ENCODE measurements around the gene NAV2.

Gene NAV2

DNA sequence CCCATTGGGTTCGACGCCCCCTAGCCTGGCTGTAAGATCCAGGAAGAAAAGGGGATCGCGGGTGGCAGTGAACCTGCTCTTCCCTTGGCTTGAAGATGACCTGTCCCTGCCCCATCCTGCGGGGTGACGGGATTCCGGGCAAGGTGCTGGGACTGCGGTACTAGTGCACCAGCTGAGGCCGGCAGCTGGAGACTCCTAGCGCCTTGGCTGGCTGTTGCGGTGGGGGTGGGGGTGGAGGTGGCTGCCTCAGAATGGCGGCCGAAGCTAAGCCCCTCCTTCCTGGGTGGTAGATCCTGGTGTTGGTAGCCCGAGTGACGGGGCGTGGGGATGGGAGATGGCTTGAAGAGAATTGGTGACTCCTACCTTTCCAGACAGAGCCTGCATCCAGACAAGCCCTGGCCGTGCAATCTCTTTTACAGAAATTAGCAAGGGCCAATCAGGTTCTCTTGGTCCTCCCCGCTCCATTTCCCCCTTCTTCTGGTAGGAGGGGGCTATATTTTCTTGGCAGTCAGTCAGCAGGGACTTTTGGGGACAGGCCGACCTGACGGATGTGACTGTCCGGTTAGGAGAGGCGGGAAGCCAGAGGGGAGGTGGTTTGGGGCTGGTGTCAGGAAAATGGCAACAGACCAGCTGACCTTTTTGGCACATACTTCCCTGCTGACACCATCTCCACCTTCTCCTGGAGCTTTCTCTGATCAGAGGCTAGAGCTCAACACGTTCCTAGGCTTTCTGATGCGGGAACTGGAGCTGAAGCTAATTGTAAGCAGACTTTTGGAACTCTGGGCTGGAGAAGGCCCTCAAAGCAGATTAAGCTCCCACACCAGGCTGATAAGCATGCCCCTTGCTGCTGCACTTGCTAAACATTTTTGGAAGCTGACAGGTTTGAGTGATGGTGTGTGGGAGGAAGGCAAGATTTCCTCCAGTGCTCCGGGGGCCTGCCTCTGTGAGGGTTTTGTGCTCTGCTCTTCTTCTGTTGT lies 2.0 kb downstream of the NAV2 start:
- peak; percentile 74 for DNase-seq (ENCODE audit: low read depth)

DNA sequence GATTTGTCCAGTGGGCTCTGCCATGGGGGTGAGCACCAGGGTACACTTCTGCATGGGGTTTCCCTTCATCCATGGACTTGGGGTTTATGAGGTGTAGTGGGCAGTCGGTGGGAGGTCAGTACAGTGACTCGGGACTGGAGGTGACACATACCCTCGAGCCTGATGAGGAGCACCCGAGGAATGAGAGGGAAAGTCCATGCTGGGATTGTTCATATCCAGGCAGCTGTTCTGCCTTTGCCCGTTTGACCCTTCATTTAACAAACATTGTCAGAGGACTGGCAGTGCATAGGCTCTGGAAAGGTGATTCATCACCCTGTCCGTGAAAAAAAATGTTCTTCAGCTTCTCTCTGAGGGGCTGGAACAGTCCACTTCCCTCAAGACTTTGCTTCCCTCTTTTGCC lies 2.7 kb downstream of the NAV2 start:
- DNase-seq (ENCODE audit: low read depth): peak; percentile 96

DNA sequence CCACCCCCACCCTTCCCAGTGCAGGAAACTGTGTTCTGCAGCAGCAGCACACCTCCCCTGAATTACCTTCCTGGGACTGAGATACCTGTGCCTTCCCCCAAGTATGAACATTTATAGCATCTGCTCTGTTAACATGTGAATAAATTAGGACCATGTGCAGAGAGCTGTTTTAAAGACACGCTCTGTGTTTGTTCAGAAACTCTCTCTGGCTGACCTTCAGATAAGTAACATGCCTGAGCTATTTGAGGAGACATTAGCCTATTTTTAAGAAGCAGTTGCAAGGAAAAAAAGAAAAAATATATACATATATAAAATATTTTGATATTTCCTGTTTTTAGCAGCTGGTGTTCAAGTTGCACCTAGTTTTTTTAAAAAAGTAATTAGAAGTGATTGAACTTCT lies 5.4 kb downstream of the NAV2 start:
- no peak for DNase-seq (ENCODE audit: low read depth)

DNA sequence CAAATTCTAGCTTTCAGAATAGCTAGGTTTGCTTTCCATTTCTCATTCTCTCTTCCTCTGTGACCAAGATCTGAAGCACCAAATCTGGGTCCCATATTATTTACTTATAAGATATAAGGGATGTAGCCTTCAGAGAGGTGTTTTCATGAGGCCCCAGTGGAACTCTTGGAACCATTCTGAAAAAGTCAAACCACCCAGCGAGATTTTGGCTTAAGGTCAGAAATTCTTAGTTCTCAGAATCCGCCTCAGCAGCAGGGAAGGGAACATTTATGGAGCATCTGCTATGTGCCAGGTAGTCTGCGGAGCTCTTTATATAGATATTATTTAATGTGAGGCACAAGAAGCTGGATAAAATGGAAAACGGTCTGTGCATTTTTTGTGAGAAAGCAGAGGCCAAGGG lies 6.3 kb downstream of the NAV2 start:
- DNase-seq (ENCODE audit: low read depth): no peak

DNA sequence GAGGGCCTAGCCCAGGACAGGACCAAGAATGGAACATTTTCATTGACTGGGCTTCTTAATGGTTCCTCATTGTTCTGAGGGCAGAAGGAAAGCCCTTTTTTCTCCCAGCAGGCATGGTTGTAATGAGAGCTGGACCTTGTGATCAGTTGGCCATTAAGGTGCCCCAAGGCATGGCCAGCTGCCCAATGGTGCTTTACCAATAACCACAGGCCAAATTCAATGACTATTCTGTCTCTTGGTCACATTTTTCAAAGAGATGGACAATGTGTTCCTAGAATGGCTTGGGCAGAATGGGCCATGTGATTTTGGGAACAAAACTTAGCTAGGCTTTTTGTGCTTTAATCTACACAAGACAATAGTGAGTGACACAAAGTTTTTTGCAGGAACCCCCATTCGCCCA lies 7.3 kb downstream of the NAV2 start:
- DNase-seq (ENCODE audit: low read depth): no peak

DNA sequence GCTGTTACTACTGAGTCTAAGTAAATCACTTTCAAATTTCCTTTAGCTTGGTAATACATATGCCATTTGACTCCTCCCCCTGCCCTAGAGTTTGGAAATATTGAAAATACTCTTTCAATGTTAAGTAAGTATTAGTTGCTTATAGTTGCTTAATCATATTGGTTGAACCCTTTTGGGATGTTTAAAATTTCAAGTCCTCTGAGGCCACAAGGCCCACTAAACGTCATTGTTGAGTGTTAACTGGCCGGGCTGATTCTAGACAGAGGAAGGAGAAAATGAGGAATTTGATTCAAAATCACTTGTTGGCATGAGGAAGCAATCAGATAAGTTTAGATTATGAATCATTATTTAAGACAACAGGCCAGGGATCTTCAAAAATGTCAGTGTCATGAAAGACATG lies 8.5 kb downstream of the NAV2 start:
- DNase-seq (ENCODE audit: low read depth): no peak

DNA sequence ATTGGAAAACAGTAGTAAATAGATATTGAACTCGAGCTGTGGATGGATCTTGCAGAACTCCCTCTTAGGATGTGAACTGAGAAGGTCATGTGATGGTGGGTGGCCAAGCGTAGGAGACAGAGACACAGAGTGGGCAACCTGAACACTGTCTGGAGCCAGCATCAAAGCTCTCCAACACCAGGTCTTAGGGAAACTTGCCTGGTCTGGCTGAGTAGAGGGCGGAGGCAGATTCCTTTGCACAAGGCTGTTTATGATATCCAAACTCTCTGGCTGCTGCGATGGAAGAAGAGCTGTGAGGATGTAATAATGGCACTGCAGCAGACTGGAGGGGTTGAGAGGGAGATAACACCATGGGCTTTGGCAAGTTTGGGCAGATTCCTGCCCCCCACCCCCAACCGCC lies 10.1 kb downstream of the NAV2 start:
- no peak for DNase-seq (ENCODE audit: low read depth)

DNA sequence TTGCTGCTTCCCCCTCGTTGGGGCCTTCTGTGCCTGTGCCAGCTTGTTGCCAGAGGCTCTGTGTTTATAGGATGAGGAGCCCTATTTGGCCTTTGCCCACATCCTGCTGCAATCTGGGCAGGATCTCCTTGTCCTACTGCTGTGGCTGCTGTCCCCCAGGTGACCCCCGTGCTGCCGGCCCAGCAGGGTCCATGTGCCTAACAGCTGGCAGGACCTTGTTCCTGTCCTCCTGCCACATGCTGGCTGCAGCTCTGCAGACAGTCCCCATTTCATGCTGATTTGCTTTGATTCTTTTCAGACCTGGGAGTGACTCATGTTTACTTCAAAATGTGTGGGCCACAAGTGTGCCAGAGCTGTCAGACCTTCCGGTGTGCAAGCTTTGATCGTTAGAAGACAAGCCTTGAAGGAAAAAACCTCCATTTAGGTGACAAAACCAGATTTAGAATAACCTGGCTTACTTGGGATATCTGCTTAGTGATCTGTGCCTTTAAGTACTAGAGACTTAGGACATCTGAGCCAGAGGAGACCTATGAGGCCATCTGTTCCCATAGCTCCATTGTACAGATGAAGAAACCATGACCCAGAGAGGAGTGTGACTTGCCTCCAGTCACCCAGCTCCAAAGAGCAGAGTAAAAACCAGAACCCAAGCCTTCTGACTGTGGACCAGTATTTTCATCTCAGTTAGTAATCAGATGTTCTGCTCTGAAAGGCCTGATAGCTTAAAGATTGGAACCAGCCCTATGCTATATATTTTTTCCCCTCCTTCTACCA lies 11.1 kb downstream of the NAV2 start:
- no peak for DNase-seq (ENCODE audit: low read depth)

DNA sequence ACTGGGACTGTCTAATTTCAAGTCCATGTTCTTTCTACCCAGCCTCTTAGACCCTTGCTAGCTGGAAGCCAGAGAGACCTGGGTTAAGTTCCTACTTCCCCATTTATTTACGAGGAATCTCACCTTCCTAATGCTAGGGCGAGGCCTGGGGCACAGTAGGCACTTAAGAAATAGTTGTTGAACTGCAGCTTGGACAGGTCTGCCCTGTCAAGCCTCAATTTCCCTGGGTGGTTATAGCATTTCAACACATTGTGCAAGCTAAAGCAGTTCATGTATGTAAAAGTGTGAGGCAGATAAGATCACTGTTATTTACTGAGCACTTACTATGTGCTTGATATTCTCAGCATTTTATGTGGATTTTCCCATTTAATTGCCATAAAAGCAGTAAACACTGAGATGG lies 12.1 kb downstream of the NAV2 start:
- no peak for DNase-seq (ENCODE audit: low read depth)

DNA sequence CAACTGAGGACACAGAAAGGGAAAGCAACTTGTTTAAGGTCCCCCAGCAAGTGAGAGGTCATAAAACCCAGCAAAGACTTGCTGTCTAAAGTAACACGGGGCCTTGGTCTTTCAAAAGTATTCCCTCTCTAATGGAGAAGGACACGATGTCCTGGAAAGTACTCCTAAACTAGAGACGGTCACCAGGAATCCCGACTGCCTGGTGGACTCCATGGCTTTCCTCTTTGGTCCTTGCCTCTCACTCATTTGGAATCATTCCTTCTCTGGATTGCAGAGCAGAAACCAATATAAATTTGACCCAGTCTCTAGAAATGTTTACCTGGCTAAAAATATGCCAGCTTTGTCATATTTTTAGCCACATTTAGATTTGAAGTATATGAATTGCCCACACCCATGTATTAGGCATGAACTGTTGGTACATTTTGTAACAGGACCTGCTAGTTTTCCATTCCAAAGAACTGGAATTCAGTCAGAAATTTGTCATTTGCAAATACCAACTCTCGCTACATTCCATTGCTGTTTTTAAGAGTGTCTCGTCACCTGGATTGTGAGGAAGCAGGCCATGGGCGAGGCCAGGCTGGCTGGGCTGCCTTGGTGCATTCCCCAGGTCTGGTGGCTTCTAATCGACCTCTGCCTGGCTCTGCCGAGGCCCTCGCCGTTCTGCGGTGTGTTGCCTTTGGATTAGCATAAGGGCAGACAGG lies 12.9 kb downstream of the NAV2 start:
- no peak for DNase-seq (ENCODE audit: low read depth)

DNA sequence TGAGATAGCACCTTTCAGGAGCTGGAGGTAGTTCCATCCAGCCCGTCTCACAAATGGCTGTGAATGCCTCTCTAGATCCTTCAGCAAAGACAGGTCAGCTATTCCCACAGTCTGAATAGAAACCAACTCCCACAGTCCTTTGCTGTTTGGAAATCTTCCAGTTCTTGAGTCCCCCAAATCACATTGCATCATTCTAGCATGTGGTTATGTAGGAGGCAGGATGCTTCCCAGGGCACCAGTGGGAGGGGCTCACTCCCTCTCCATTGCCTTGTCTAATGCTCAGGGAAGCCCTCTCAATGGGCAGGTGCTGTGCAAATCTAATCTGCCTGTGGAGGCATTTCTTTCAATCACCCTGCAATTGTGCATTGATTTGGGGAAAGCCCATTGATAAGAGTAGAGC lies 14.6 kb downstream of the NAV2 start:
- no peak for DNase-seq (ENCODE audit: low read depth)

DNA sequence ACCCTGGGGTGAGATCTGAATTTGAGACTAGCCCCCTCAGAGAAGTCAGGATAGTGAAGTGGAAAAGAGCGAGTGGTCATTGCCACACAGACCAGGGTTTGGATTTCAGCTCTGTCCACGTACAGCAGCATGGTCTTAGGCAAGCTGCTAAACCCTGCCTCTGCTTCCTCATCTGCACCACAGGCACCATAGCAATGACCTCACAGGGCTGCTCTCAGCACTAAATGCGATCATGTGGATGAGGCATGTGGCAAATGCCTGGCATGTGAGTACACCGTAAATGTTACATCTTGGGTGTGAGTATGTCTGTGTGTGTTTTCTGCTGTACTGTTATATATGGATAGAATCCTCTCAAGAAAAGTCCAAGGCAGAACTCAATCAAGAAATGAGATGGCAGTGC lies 15.8 kb downstream of the NAV2 start:
- no peak for DNase-seq (ENCODE audit: low read depth)

DNA sequence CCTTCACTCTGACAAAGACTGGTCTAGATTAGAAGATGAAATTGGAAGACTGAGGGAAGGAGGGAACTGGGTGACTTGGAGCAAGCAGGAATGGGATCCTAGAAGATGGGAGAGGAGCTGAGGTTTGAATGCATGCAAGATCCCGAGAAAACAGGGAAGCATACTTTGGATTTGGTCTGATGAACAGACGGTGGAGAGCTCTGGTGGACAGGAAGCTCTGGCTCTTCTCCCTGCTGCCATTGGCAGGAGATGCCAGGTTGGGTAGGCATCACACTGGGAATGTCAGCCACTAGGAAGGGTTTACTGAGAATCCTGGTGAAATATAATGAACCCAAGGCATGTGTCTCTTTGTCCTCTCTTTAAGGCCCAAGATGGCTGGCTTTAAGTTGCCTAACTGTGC lies 16.5 kb downstream of the NAV2 start:
- no peak for DNase-seq (ENCODE audit: low read depth)

DNA sequence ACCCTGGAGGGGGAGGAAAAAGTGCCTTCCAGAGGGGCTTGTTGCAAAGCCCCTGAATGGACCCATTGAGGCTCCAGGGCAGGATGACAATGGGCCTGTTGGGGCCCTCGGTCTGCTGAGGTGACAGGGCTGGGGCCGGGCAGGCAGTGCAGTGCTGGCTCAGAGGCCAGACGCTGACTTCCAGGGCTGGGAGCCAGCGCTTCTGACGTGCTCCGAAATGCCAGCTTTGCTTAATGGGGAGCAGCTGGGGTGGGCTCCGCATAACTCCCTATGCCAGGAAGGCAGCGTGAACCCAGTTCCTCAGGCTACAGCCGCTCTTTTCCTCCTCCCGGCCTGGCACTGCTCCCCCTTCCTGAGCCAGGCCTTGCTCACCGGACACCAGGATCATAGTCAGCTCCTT lies 17.7 kb downstream of the NAV2 start:
- no peak for DNase-seq (ENCODE audit: low read depth)

DNA sequence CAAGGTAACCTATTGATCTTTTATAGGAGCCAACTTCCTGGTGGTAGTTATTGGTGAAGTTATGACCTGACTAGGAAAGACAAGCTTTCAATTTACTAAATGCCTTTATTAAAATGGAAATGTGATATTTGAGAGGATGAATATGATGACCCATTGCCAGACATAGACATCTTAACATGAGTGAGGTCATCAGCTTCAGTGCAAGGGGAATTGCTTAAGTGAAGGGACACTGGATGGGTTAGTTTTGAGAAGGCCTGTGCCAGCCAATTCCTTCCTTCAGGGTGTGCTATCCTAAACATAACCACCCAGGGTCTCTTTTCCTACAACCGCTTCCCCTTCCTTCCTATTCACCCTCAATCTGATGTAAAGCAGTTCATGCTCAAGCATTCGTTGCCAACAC lies 21.5 kb downstream of the NAV2 start:
- DNase-seq (ENCODE audit: low read depth): no peak

DNA sequence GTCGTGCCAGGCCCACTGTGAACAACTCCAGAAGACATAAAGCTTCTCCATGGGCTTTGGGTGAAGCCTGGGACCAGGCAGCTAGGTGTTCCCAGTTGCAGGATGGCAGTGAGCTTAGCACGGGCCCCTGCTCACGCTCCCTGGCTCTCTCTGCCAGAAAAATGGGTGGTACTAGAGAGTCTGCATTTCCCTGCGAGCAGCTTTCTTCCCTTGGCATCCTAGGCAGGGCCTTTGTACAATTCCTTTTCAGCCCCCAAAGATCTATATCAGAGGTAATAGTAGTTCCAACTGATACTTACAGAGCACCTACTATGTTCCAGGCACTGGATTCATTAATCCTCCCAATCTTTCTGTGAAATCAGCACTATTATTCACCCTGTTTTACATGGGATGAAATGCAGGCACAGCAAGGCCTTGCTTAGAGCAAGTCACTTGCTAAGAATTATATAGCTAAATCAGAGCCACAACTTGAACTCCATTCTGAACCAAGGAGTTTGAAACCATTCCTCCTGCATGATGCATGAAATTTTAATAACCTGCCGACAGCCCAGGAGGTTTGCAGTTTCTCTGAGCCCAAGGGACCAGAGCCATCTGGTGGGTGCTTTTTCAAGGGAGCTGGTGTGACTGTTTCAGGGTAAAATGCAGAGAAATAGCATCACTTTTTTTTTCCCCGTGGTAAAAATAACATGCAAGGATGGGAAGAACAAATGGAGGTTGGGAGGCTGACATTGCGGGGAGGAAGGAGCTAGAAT lies 22.7 kb downstream of the NAV2 start:
- DNase-seq (ENCODE audit: low read depth): no peak

DNA sequence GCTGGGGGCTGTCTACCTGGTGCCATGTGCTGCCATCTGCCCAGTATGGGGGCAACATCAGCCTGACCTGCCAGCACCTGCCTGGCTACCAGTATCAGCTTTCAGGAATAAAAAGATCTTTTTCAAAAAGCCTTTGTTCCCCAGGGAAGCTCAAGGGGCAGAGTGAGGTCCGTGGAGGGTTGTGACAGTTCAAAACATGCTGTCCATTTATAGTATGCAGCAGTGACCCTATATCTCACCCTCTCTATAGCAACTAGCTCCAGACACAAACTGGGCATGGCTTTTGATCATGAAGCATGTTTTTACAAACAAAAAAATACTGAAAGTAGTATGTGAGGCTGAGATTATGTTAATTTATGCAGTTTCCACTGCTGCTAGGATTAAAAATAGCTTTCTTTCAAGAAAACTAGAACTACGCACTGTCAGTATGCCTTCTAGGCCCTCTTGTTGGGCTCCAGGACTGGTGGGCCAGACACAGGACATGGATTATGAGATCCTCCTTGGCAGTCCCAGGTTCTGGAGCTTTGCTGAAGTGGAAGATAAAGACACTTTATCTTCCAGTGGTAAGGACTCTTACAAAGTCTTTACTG lies 23.4 kb downstream of the NAV2 start:
- DNase-seq (ENCODE audit: low read depth): no peak

DNA sequence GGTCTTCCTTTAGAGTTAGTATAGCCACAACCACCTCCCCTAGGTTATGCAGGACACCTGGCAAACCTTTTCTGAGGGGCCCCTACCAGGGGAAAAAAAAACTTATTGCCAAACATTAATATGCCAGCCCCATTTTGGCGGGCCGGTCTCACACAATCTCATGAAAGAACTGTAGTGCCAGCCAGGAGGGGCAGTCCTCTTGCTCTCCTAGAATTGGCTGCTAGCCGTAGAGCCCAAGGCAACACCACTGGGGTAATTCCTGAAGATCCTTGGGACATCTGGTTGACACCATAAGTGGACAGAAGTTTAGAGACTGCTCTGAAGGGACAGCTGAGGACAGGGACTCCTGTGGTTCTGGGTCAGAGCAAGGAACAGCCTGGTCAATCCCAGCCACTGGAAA lies 24.2 kb downstream of the NAV2 start:
- DNase-seq (ENCODE audit: low read depth): no peak

DNA sequence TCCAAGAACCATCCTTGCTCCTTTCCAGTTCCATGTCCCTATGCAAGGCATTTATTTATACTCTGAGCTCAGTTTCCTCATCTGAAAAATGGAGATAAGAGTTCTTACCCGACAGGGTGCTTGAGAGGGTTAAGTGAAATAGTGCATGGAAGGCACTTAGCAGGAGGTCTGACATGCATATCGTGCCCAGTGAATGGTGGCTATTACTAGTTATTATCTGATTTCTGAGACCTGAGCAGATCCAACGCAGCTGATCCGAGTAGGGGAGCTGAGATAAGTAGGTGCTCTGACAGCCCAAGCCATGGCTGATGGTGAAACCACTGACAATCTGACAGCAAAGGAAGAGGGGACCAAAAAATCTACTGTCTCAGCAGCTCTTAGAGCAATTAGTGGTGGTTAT lies 24.9 kb downstream of the NAV2 start:
- no peak for DNase-seq (ENCODE audit: low read depth)

DNA sequence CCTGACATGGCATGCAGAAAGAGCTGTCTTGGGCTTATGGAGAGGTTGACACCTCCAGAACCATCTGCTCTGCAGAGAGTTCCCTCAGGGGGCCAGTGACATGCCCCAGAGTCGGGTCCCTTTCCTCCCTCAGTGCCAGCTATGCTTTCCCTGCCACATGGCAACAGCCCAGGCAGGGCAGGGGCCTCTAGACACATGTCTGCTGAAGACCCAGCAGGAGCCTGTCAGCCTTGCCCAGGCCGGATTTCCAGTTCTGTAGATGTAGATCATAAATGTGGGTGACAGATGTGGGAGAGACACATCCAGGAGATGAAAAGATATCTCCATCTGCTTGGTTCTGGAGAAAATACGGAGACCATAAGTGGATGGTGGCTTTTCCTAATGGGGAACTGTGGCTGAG lies 25.5 kb downstream of the NAV2 start:
- no peak for DNase-seq (ENCODE audit: low read depth)

DNA sequence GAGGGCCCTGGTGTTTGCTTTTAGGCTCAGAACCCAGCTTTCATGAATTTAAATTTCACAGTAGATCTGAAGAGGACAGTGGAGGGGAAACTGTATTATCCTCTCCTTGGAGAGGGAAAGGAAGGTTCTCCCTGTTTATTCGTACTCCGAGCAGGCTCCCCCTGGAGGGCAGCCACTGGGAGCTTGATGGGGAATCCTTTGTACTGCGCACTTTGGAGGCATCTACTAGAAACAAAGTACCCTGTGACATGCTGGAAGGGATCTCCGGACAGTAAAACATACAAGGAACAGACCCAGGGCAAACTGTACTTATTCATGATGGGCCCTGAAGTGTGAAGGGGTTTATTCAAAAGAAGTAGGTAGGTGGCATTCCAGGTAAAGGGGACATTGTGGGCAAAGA lies 27.2 kb downstream of the NAV2 start:
- no peak for DNase-seq (ENCODE audit: low read depth)

DNA sequence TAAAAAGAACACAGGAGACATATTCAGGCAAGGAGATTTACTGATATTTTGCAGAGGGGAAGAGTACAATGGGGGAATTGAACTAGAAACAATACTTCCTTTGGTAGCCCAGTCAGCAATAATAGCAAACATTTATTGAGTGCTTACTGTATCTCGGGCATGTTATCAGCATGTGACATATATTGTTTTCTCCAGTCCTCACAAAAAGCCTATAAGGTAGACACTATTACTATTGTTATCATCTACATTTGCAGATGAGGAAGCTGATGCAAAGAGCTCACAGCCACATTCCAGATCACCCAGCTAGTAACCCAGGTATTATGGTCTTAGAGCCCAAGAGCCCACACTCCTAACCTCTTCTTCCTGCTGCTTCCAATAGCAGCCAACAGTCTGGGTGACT lies 27.9 kb downstream of the NAV2 start:
- DNase-seq (ENCODE audit: low read depth): no peak

Data from HS-5 (cell line).